IMR-90 (cell line): Measurements from ENCODE around the gene CD248. TPM values are rescaled to one million over a fixed set of nuclear protein-coding genes. Genes with fewer than 3 reads are reported as not detected.

Source experiments
- ATAC-seq: fragments of 200-7000 bp; cut with Tn5 transposase; 2 replicates; pipeline ENCODE4 v1.9.1; 2020; ENCODE audit warnings: low read depth, mild to moderate bottlenecking, moderate library complexity
- BruUV-seq: library from RNA; stranded (reverse); fragments of 400-500 nt; replicated peaks from 2 replicates; lab custom pipeline; 2021; lab: Mats Ljungman, UMichigan
- CTCF ChIA-PET: fragments of 300-600 bp; formaldehyde crosslinking; extraction: SDS; loops from one replicate; lab custom pipeline; 2021; ENCODE audit warnings: antibody characterized with exemption; lab: Yijun Ruan, JAX
- POLR2A ChIA-PET: fragments of 300-600 bp; sonication (Branson Sonifier 250); formaldehyde crosslinking; loops from one replicate; lab custom pipeline; 2022; ENCODE audit warnings: antibody characterized with exemption; ENCODE audit not compliant: unreplicated experiment; lab: Charles Lee
- DNase-seq: peaks from one replicate; pipeline ENCODE4 v3.0.0; 2013
- H2AFZ ChIP-seq: replicated peaks from 2 replicates; pipeline ENCODE3; 2013; ENCODE audit warnings: low read length, mild to moderate bottlenecking; ENCODE audit not compliant: poor library complexity
- H2AK5ac ChIP-seq: 2 replicates; pipeline ENCODE4 v1.6.1; 2013; ENCODE audit warnings: low read depth, low read length, inconsistent platforms
- H2AK9ac ChIP-seq: replicated peaks from 2 replicates; pipeline ENCODE3; 2013; ENCODE audit warnings: mild to moderate bottlenecking, low read depth, low read length, moderate library complexity; ENCODE audit not compliant: poor library complexity
- H2BK120ac ChIP-seq: 2 replicates; pipeline ENCODE4 v1.6.1; 2013; ENCODE audit warnings: low read depth, low read length, inconsistent platforms
- H2BK15ac ChIP-seq: 3 replicates; pipeline ENCODE4 v1.6.1; 2013; ENCODE audit warnings: low read depth, low read length, inconsistent platforms
- H2BK20ac ChIP-seq: 2 replicates; pipeline ENCODE4 v1.6.1; 2013; ENCODE audit warnings: low read depth, mild to moderate bottlenecking, inconsistent platforms, low read length, moderate library complexity
- H2BK5ac ChIP-seq: 2 replicates; pipeline ENCODE4 v1.6.1; 2013; ENCODE audit warnings: mild to moderate bottlenecking, low read depth, low read length, inconsistent platforms; ENCODE audit not compliant: poor library complexity, severe bottlenecking
- H3K14ac ChIP-seq: replicated peaks from 2 replicates; pipeline ENCODE4 v1.6.1; 2013; ENCODE audit warnings: low read depth, low read length, inconsistent platforms
- H3K18ac ChIP-seq: 2 replicates; pipeline ENCODE4 v1.6.1; 2013; ENCODE audit warnings: low read depth, low read length, control low read depth
- H3K23ac ChIP-seq: 2 replicates; pipeline ENCODE4 v1.6.1; 2013; ENCODE audit warnings: low read depth, low read length, inconsistent platforms
- H3K27ac ChIP-seq: 2 replicates; pipeline ENCODE4 v1.5.1; 2013; ENCODE audit warnings: mild to moderate bottlenecking, control low read depth, low read length; ENCODE audit not compliant: insufficient read depth
- H3K27me3 ChIP-seq: 2 replicates; pipeline ENCODE4 v1.6.1; 2013; ENCODE audit warnings: low read length; ENCODE audit not compliant: control insufficient read depth, insufficient read depth
- H3K36me3 ChIP-seq: 2 replicates; pipeline ENCODE4 v1.6.1; 2013; ENCODE audit warnings: low read length, mixed read lengths; ENCODE audit not compliant: control insufficient read depth, insufficient read depth
- H3K4ac ChIP-seq: 2 replicates; pipeline ENCODE4 v1.6.1; 2013; ENCODE audit warnings: low read depth, low read length, inconsistent platforms
- H3K4me1 ChIP-seq: 2 replicates; pipeline ENCODE4 v1.6.1; 2013; ENCODE audit warnings: low read length, mixed read lengths; ENCODE audit not compliant: control insufficient read depth, insufficient read depth
- H3K4me2 ChIP-seq: 2 replicates; pipeline ENCODE4 v1.6.1; 2013; ENCODE audit warnings: low read depth, mild to moderate bottlenecking, control low read depth, low read length, moderate library complexity
- H3K4me3 ChIP-seq: 2 replicates; pipeline ENCODE4 v1.5.1; 2013; ENCODE audit warnings: low read depth, mild to moderate bottlenecking, control low read depth, low read length, moderate library complexity; ENCODE audit not compliant: insufficient read depth
- H3K56ac ChIP-seq: 2 replicates; pipeline ENCODE4 v1.6.1; 2013; ENCODE audit warnings: low read length, inconsistent platforms; ENCODE audit not compliant: insufficient read depth; ENCODE audit errors: extremely low read depth
- H3K79me1 ChIP-seq, 2 experiments: 2 replicates each; pipeline ENCODE4 v1.6.1; 2013; ENCODE audit warnings: low read length in 2 of 2, inconsistent platforms in 1 of 2, low read depth in 1 of 2
- H3K9ac ChIP-seq: 2 replicates; pipeline ENCODE4 v1.6.1; 2013; ENCODE audit warnings: low read depth, low read length, control low read depth
- H3K9me1 ChIP-seq: 2 replicates; pipeline ENCODE4 v1.6.1; 2013; ENCODE audit warnings: low read length, inconsistent platforms; ENCODE audit not compliant: insufficient read depth
- H3K9me3 ChIP-seq: 2 replicates; pipeline ENCODE4 v1.6.1; 2013; ENCODE audit warnings: low read length; ENCODE audit not compliant: control insufficient read depth, insufficient read depth
- H4K20me1 ChIP-seq: 2 replicates; pipeline ENCODE4 v1.6.1; 2013; ENCODE audit warnings: low read length, inconsistent platforms; ENCODE audit not compliant: insufficient read depth
- H4K5ac ChIP-seq: 2 replicates; pipeline ENCODE4 v1.6.1; 2013; ENCODE audit warnings: mild to moderate bottlenecking, low read depth, low read length, control low read depth
- H4K8ac ChIP-seq, 2 experiments: 2 replicates each; pipeline ENCODE4 v1.6.1; 2013; ENCODE audit warnings: low read depth in 2 of 2, low read length in 2 of 2, control low read depth in 1 of 2, inconsistent platforms in 1 of 2
- H4K91ac ChIP-seq: 2 replicates; pipeline ENCODE4 v1.6.1; 2013; ENCODE audit warnings: low read depth, low read length, inconsistent platforms; ENCODE audit not compliant: insufficient read depth
- CEBPB ChIP-seq: IDR thresholded peaks from 2 replicates; pipeline ENCODE4 v1.6.1; 2012; ENCODE audit warnings: low read depth, low read length, improper control_type of control experiment
- CHD1 ChIP-seq: IDR thresholded peaks from 2 replicates; pipeline ENCODE4 v1.6.1; 2012; ENCODE audit warnings: low read depth, low read length, improper control_type of control experiment
- CTCF ChIP-seq: conservative IDR thresholded peaks from 2 replicates; pipeline ENCODE4 v1.5.1; 2012; ENCODE audit warnings: mild to moderate bottlenecking, low read depth, low read length, improper control_type of control experiment
- ELK1 ChIP-seq: fragments of 150-350 bp; IDR thresholded peaks from 2 replicates; pipeline ENCODE4 v1.6.1; 2016; ENCODE audit warnings: low read depth, mild to moderate bottlenecking, low read length, moderate library complexity, borderline replicate concordance
- MAFK ChIP-seq: IDR thresholded peaks from 2 replicates; pipeline ENCODE4 v1.6.1; 2012; ENCODE audit warnings: low read depth, low read length, improper control_type of control experiment
- MXI1 ChIP-seq: IDR thresholded peaks from 2 replicates; pipeline ENCODE4 v1.6.1; 2012; ENCODE audit warnings: low read depth, mild to moderate bottlenecking, low read length, moderate library complexity, borderline replicate concordance
- NFE2L2 ChIP-seq: fragments of 150-350 bp; IDR thresholded peaks from 2 replicates; pipeline ENCODE4 v1.6.1; 2016; ENCODE audit warnings: low read depth, mild to moderate bottlenecking, low read length
- POLR2A ChIP-seq: IDR thresholded peaks from 2 replicates; pipeline ENCODE4 v1.6.1; 2012; ENCODE audit warnings: mild to moderate bottlenecking, low read depth, low read length
- RAD21 ChIP-seq: IDR thresholded peaks from 2 replicates; pipeline ENCODE4 v1.6.1; 2012; ENCODE audit warnings: low read length, improper control_type of control experiment
- RCOR1 ChIP-seq: IDR thresholded peaks from 2 replicates; pipeline ENCODE4 v1.6.1; 2012; ENCODE audit warnings: mild to moderate bottlenecking, low read length, improper control_type of control experiment; ENCODE audit not compliant: insufficient replicate concordance
- SMC3 ChIP-seq: fragments of 150-350 bp; IDR thresholded peaks from 2 replicates; pipeline ENCODE4 v1.6.1; 2016; ENCODE audit warnings: low read depth, mild to moderate bottlenecking, antibody characterized with exemption, low read length, moderate library complexity
- USF2 ChIP-seq: fragments of 150-350 bp; IDR thresholded peaks from 2 replicates; pipeline ENCODE4 v1.6.1; 2017; ENCODE audit warnings: mild to moderate bottlenecking, antibody characterized with exemption, low read length, low read depth
- WGBS, 2 experiments: methylation state at CpG; one replicate each; pipeline versions ENCODE4 v1.1.5 to v1.1.7; 2013; ENCODE audit warnings: missing lambda C conversion rate in 2 of 2; ENCODE audit not compliant: insufficient read length in 1 of 2; ENCODE audit errors: extremely low coverage in 2 of 2; 5-methylcytosine and 5-hydroxymethylcytosine counted together
- dilution Hi-C: fragments of 300-500 bp; cut with HindIII; formaldehyde crosslinking; loops from one replicate; pipeline ENCODE4 v1.14.3; 2018; ENCODE audit warnings: low sequenced_read_pairs; ENCODE audit not compliant: unreplicated experiment
- in situ Hi-C: fragments of 300-500 bp; cut with MboI; formaldehyde crosslinking; loops from 3 replicates; pipeline ENCODE4 v1.14.3; 2019; ENCODE audit warnings: low sequenced_read_pairs, inconsistent platforms, mixed read lengths
- intact Hi-C: fragments of 100-400 bp; cut with micrococcal nuclease; formaldehyde crosslinking; loops from 2 replicates; pipeline ENCODE4 v1.10.0; 2022
- polyA plus RNA-seq, 3 experiments: library from polyadenylated mRNA; depleted of rRNA; stranded (reverse); fragments of >200 nt; gene quantifications; 2 replicates each; pipeline ENCODE4 v1.2.3, GENCODE V29; 2012; ENCODE audit warnings: low replicate concordance in 1 of 3
- total RNA-seq: library from RNA; depleted of rRNA; stranded (reverse); fragments of >200 nt; gene quantifications from 2 replicates; pipeline ENCODE4 v1.2.3, GENCODE V29; 2012

Gene CD248
- total and polyA plus RNA-seq, 2 of the 4 experiments (the other 2 are of a cell fraction), result 19.5 to 223 TPM

- Histone ChIP-seq H2BK5ac (peak within 1 kb of the TSS; percentile 97), H3K4me3 (peak within 1 kb of the TSS; percentile 60), H3K14ac (peak within 1 kb of the TSS; percentile 95), H2AK9ac (peak within 1 kb of the TSS; percentile 99), H3K4me2 (peak within 1 kb of the TSS; percentile 92), H3K27ac (peak within 1 kb of the TSS; percentile 89), H2AFZ (peak within 1 kb of the TSS; percentile 83), H3K4ac (peak within 1 kb of the TSS; percentile 97), H3K56ac (peak within 1 kb of the TSS; percentile 83), H4K8ac (peak within 1 kb of the TSS; percentile 63 to 79; a peak in 3 of 4 replicates), H2BK120ac (peak within 1 kb of the TSS; percentile 91), H3K9ac (peak within 1 kb of the TSS; percentile 72), H4K20me1 (peaks cover 21% of the 10 kb centered on the region), H3K9me3 (no peaks in the 10 kb centered on the region), H3K79me1 (peaks cover 7 to 45% of the 10 kb centered on the region in 2 experiments; a peak in 3 of 4 replicates), H3K23ac (peak within 1 kb of the TSS; percentile 97), H3K36me3 (peaks cover 40% of the 10 kb centered on the region), H2BK20ac (peak within 1 kb of the TSS; percentile 53), H3K4me1 (peaks cover 23% of the 10 kb centered on the region), H3K18ac (peak within 1 kb of the TSS; percentile 67), H3K9me1 (no peaks in the 10 kb centered on the region), H4K5ac (peak within 1 kb of the TSS; percentile 69; the same call in 1 of the 2 replicates), H4K91ac (peak within 1 kb of the TSS; percentile 90), H2AK5ac (peak within 1 kb of the TSS; percentile 90), H2BK15ac (peak within 1 kb of the TSS; percentile 54; the same call in 2 of the 3 replicates), H3K27me3 (no peaks in the 10 kb centered on the region)
- 0% methylated on average over 11 of the region's 22 CpGs; no CpG with 5 or more reads in 1 of the 2 experiments for WGBS, 2 experiments
- ATAC-seq (peak; percentile 86), DNase-seq (peak; percentile 99)
- intact Hi-C loops (loop anchor here (1.0 kb wide), 3 partner anchors 24 to 114 kb away; no protein-coding TSS in a partner anchor), dilution Hi-C loops (no loop called here), in situ Hi-C loops (no loop called here)
- CTCF ChIA-PET, result interaction anchor here (0.6 to 2.1 kb wide), 5 partner anchors 9 to 53 kb away, joined by 3 to 17 read pairs (median 4); partner anchors contain the start of gene SLC29A2
- BruUV-seq, result no TSS peak
- POLR2A ChIA-PET, result interaction anchor here (0.6 to 2.2 kb wide), 6 partner anchors 9 to 307 kb away, joined by 3 to 23 read pairs (median 4); partner anchors contain the start of gene CD248
- TF ChIP-seq CHD1 (no peak; the same call in 1 of the 2 replicates), SMC3 (peak; percentile 4; the same call in 1 of the 2 replicates), USF2 (peak; percentile 77), RAD21 (peak; percentile 29; the same call in 1 of the 2 replicates), CEBPB (peak; percentile 54; the same call in 1 of the 2 replicates), NFE2L2 (0 out of 2 replicates have a peak, but pooled peaks have one; percentile 2), RCOR1 (peak; percentile 99), POLR2A (peak; percentile 97), ELK1 (no peak), MXI1 (peak; percentile 92), CTCF (peak; percentile 47), MAFK (no peak)
Measured at GRCh38 chr11:66336234-66337102, 19.6 kb upstream of the CD248 start, which contains the start of gene RIN1. RIN1 (minus strand) TSS chr11:66336434; CDS start chr11:66336402, 32 bp downstream.
